Astrocyte of the spinal cord (primary cell): ENCODE results near the gene LGALS8.

ENCODE experiments used
- DNase-seq: peaks from one replicate; pipeline ENCODE4 v3.0.0; 2011; ENCODE audit warnings: low read depth, low spot score
- H3K4me3 ChIP-seq: 2 replicates; pipeline ENCODE4 v1.5.1; 2011; ENCODE audit warnings: low read depth, mild to moderate bottlenecking, low read length, moderate library complexity
- CTCF ChIP-seq: IDR thresholded peaks from 2 replicates; pipeline ENCODE4 v1.5.1; 2012; ENCODE audit warnings: low read depth, mild to moderate bottlenecking, low read length, inconsistent platforms
- in situ Hi-C: cut with HindIII; loops from 2 replicates; pipeline ENCODE4 v1.10.0; 2017; ENCODE audit warnings: low sequenced_read_pairs

The LGALS8 gene

GRCh38 chr1:236509203-236509602 is 14.6 kb upstream of the LGALS8 start:
- no peak overlapping the region for H3K4me3 ChIP-seq
- in situ Hi-C loops: no loop called here
- DNase-seq: no peak
- no peak for TF ChIP-seq CTCF

- TF ChIP-seq CTCF: no peak
- no peak overlapping the region for H3K4me3 ChIP-seq
- DNase-seq: no peak
- in situ Hi-C loops: no loop called here
Measured at GRCh38 chr1:236509647-236510401, 14.0 kb upstream of the LGALS8 start.

GRCh38 chr1:236511735-236512418 is 11.9 kb upstream of the LGALS8 start:
- TF ChIP-seq CTCF: no peak
- DNase-seq: no peak
- in situ Hi-C loops: no loop called here
- no peak overlapping the region for H3K4me3 ChIP-seq

- no peak for DNase-seq
- H3K4me3 ChIP-seq: no peak overlapping the region
- TF ChIP-seq CTCF: no peak
- in situ Hi-C loops: no loop called here
Measured at GRCh38 chr1:236514703-236515442, 8.9 kb upstream of the LGALS8 start.

- H3K4me3 ChIP-seq: no peak overlapping the region
- DNase-seq: no peak
- no peak for TF ChIP-seq CTCF
- in situ Hi-C loops: no loop called here
Measured at GRCh38 chr1:236515443-236515958, 8.3 kb upstream of the LGALS8 start.

GRCh38 chr1:236516929-236517704 is 6.7 kb upstream of the LGALS8 start:
- no peak for TF ChIP-seq CTCF
- DNase-seq: peak; percentile 75
- H3K4me3 ChIP-seq: no peak overlapping the region
- in situ Hi-C loops: no loop called here
